Measurements from ENCODE around the gene FBLN2. TPM values are rescaled to one million over a fixed set of nuclear protein-coding genes. Genes with fewer than 3 reads are reported as not detected.

FBLN2 gene
- polyA plus RNA-seq, 1 donor (not counting 4 experiments of a cell fraction or from before 2014, with no cell fraction given): 0.72 TPM

DNA sequence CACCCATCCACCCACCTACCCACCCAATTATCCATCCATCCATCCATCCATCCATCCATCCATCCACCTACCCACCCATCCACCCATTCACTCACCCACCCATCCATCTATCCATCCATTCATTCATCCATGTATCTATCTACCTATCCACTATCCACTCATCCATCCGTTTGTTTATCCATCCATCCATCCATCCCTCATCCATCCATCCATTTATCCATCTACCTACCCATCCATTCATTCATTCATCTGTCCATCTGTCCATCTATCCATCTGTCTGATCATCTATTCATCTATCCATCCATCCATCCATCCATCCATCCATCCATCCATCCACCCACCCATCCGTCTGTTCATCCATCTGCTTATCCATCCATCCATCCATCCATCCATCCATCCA lies 65.7 kb downstream of the FBLN2 start:
- no peak for FAIRE-seq
- DNase-seq (ENCODE audit: low read depth, low spot score): no peak

DNA sequence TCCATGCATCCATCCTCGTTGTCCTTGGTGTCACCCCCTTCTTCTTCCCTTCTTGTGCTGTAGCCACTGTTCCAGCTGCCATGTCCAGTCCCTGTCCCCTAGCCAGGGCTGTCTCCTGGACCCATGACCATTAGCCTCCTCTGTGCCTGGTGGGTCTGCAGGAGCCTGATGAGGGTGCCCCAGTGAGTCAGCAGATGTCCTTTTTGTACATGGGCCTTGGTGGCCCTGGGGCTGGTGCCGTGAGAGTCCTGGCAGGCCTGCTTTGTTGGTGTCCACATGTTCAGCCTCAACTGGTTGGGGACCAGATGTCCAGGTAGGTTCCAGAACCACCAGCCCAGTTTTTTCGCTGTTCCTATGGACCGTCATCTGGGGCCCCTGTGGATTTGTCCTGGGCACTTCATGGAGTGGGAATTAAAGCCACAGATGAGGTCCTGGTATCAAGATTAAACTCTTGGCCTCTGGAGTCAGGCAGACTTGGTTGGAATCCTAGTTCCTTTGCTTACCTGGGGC lies 66.1 kb downstream of the FBLN2 start:
- no peak overlapping the region for H3K27ac ChIP-seq (ENCODE audit: control insufficient read depth, insufficient read depth, low read length)
- no peaks in the 10 kb centered on the region for H3K9me1 ChIP-seq (ENCODE audit: control insufficient read depth, extremely low read depth, insufficient read depth, low read length)
- no peaks in the 10 kb centered on the region for H4K20me1 ChIP-seq (ENCODE audit: control insufficient read depth, extremely low read depth, insufficient read depth, low read length)
- dilution Hi-C loops (cut with MboI; ENCODE audit: extremely low pct_ligation_motif_present, low sequenced_read_pairs): no loop called here
- FAIRE-seq: no peak
- no peak overlapping the region for H2AFZ ChIP-seq (ENCODE audit: control insufficient read depth, low read length)
- no peak overlapping the region for H3K4me2 ChIP-seq (ENCODE audit: control insufficient read depth, extremely low read depth, insufficient read depth, low read depth, low read length)
- H3K36me3 ChIP-seq (ENCODE audit: control insufficient read depth in 2 of 2, extremely low read depth in 1 of 2, insufficient read depth in 2 of 2, low read length in 2 of 2): no peaks in the 10 kb centered on the region
- H3K9me3 ChIP-seq (ENCODE audit: control insufficient read depth, low read depth, low read length): no peaks in the 10 kb centered on the region
- no peaks in the 10 kb centered on the region for H3K79me2 ChIP-seq (ENCODE audit: control insufficient read depth, insufficient read depth, low read length)
- no peak overlapping the region for H3K9ac ChIP-seq (ENCODE audit: control insufficient read depth, extremely low read depth, insufficient read depth, low read length)
- no peaks in the 10 kb centered on the region for H3K4me1 ChIP-seq (ENCODE audit: control insufficient read depth, extremely low read depth, insufficient read depth, low read length)
- H3K4me3 ChIP-seq (ENCODE audit: control insufficient read depth in 2 of 3, extremely low read depth in 1 of 3, insufficient read depth in 2 of 3, low read depth in 1 of 3, low read length in 3 of 3): no peak overlapping the region
- no peak for TF ChIP-seq EZH2 (IDR thresholded peaks at IDR 0.05; ENCODE audit: low read length)
- TF ChIP-seq, protein P1, sequence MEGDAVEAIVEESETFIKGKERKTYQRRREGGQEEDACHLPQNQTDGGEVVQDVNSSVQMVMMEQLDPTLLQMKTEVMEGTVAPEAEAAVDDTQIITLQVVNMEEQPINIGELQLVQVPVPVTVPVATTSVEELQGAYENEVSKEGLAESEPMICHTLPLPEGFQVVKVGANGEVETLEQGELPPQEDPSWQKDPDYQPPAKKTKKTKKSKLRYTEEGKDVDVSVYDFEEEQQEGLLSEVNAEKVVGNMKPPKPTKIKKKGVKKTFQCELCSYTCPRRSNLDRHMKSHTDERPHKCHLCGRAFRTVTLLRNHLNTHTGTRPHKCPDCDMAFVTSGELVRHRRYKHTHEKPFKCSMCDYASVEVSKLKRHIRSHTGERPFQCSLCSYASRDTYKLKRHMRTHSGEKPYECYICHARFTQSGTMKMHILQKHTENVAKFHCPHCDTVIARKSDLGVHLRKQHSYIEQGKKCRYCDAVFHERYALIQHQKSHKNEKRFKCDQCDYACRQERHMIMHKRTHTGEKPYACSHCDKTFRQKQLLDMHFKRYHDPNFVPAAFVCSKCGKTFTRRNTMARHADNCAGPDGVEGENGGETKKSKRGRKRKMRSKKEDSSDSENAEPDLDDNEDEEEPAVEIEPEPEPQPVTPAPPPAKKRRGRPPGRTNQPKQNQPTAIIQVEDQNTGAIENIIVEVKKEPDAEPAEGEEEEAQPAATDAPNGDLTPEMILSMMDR (optimal IDR thresholded peaks at IDR 0.05 in 1 of 3, IDR thresholded peaks at IDR 0.05 in 1 of 3, conservative IDR thresholded peaks at IDR 0.05 in 1 of 3; ENCODE audit: extremely low read depth in 1 of 3, insufficient read depth in 2 of 3, low read length in 3 of 3): no peak
- DNase-seq (ENCODE audit: low read depth, low spot score): no peak
- no peaks in the 10 kb centered on the region for H3K27me3 ChIP-seq (ENCODE audit: control insufficient read depth, extremely low read depth, insufficient read depth, low read length)

More for the DNA sequence above, 65.7 kb downstream of the FBLN2 start:
- Histone ChIP-seq H3K79me2 (ENCODE audit: control insufficient read depth, insufficient read depth, low read length) (no peaks in the 10 kb centered on the region), H2AFZ (ENCODE audit: control insufficient read depth, low read length) (no peak overlapping the region), H3K4me1 (ENCODE audit: control insufficient read depth, extremely low read depth, insufficient read depth, low read length) (no peaks in the 10 kb centered on the region), H3K4me3 (ENCODE audit: control insufficient read depth in 2 of 3, extremely low read depth in 1 of 3, insufficient read depth in 2 of 3, low read depth in 1 of 3, low read length in 3 of 3) (no peak overlapping the region), H3K27me3 (ENCODE audit: control insufficient read depth, extremely low read depth, insufficient read depth, low read length) (no peaks in the 10 kb centered on the region), H3K4me2 (ENCODE audit: control insufficient read depth, extremely low read depth, insufficient read depth, low read depth, low read length) (no peak overlapping the region), H3K9ac (ENCODE audit: control insufficient read depth, extremely low read depth, insufficient read depth, low read length) (no peak overlapping the region), H4K20me1 (ENCODE audit: control insufficient read depth, extremely low read depth, insufficient read depth, low read length) (no peaks in the 10 kb centered on the region), H3K36me3 (ENCODE audit: control insufficient read depth in 2 of 2, extremely low read depth in 1 of 2, insufficient read depth in 2 of 2, low read length in 2 of 2) (no peaks in the 10 kb centered on the region), H3K27ac (ENCODE audit: control insufficient read depth, insufficient read depth, low read length) (no peak overlapping the region), H3K9me1 (ENCODE audit: control insufficient read depth, extremely low read depth, insufficient read depth, low read length) (no peaks in the 10 kb centered on the region), H3K9me3 (ENCODE audit: control insufficient read depth, low read depth, low read length) (no peaks in the 10 kb centered on the region)
- TF ChIP-seq, protein P1 (optimal IDR thresholded peaks at IDR 0.05 in 1 of 3, IDR thresholded peaks at IDR 0.05 in 1 of 3, conservative IDR thresholded peaks at IDR 0.05 in 1 of 3; ENCODE audit: extremely low read depth in 1 of 3, insufficient read depth in 2 of 3, low read length in 3 of 3): no peak
- TF ChIP-seq EZH2 (IDR thresholded peaks at IDR 0.05; ENCODE audit: low read length): no peak
- dilution Hi-C loops (cut with MboI; ENCODE audit: extremely low pct_ligation_motif_present, low sequenced_read_pairs): no loop called here

All from keratinocyte (primary cell).